Memory B cell (primary cell): ENCODE results near the gene PTPRQ.

Experiments used
- ATAC-seq: fragments of 150-1000 bp; cut with Tn5 transposase; 2 replicates; pipeline ENCODE4 v1.10.0; 2021; ENCODE audit warnings: low read depth, mild to moderate bottlenecking, moderate library complexity
- DNase-seq, 2 donors: peaks; one replicate each; pipeline ENCODE4 v3.0.0; 2022; ENCODE audit warnings: low spot score in 2 of 2
- H3K27ac Mint-ChIP-seq: one replicate; pipeline ENCODE4 v1.8.0; 2022; ENCODE audit warnings: mild to moderate bottlenecking, moderate library complexity, mixed read lengths
- H3K27me3 Mint-ChIP-seq: one replicate; pipeline ENCODE4 v1.8.0; 2022; ENCODE audit warnings: mixed read lengths
- H3K36me3 Mint-ChIP-seq: one replicate; pipeline ENCODE4 v1.8.0; 2022; ENCODE audit warnings: mild to moderate bottlenecking, mixed read lengths
- H3K4me1 Mint-ChIP-seq: one replicate; pipeline ENCODE4 v1.8.0; 2022; ENCODE audit warnings: mixed read lengths
- H3K4me3 Mint-ChIP-seq: one replicate; pipeline ENCODE4 v1.8.0; 2022; ENCODE audit warnings: mild to moderate bottlenecking, moderate library complexity, mixed read lengths
- H3K9me3 Mint-ChIP-seq: one replicate; pipeline ENCODE4 v1.8.0; 2022; ENCODE audit warnings: mixed read lengths

PTPRQ gene

GRCh38 chr12:80712866-80713265 lies 268.8 kb downstream of the PTPRQ start:
- H3K36me3 Mint-ChIP-seq, result no peaks in the 10 kb centered on the region
- no peak overlapping the region for H3K27ac Mint-ChIP-seq
- no peak for DNase-seq
- peaks cover 2% of the 10 kb centered on the region for H3K4me1 Mint-ChIP-seq
- no peak for ATAC-seq
- peaks cover 13% of the 10 kb centered on the region for H3K27me3 Mint-ChIP-seq
- no peak overlapping the region for H3K4me3 Mint-ChIP-seq
- peaks cover 2% of the 10 kb centered on the region for H3K9me3 Mint-ChIP-seq

GRCh38 chr12:80713419-80713818 lies 269.4 kb downstream of the PTPRQ start:
- H3K36me3 Mint-ChIP-seq, result no peaks in the 10 kb centered on the region
- H3K27me3 Mint-ChIP-seq, result peaks cover 13% of the 10 kb centered on the region
- ATAC-seq, result no peak
- H3K9me3 Mint-ChIP-seq, result peaks cover 2% of the 10 kb centered on the region
- no peak overlapping the region for H3K4me3 Mint-ChIP-seq
- no peak for DNase-seq
- H3K4me1 Mint-ChIP-seq, result peaks cover 2% of the 10 kb centered on the region
- H3K27ac Mint-ChIP-seq, result no peak overlapping the region

- Mint-ChIP-seq H3K36me3 (no peaks in the 10 kb centered on the region), H3K4me3 (no peak overlapping the region), H3K9me3 (peaks cover 2% of the 10 kb centered on the region), H3K27ac (no peak overlapping the region), H3K27me3 (peaks cover 10% of the 10 kb centered on the region), H3K4me1 (no peaks in the 10 kb centered on the region)
- DNase-seq (no peak), ATAC-seq (no peak)
These were observed 270.0 kb downstream of the PTPRQ start for GRCh38 chr12:80714055-80714454.

GRCh38 chr12:80714846-80715245 lies 270.8 kb downstream of the PTPRQ start:
- Mint-ChIP-seq H3K4me1 (no peaks in the 10 kb centered on the region), H3K27me3 (peaks cover 10% of the 10 kb centered on the region), H3K4me3 (no peak overlapping the region), H3K27ac (no peak overlapping the region), H3K9me3 (peaks cover 2% of the 10 kb centered on the region), H3K36me3 (no peaks in the 10 kb centered on the region)
- ATAC-seq (no peak), DNase-seq (no peak)

- H3K9me3 Mint-ChIP-seq, result no peaks in the 10 kb centered on the region
- H3K27me3 Mint-ChIP-seq, result peaks cover 8% of the 10 kb centered on the region
- no peak overlapping the region for H3K27ac Mint-ChIP-seq
These were observed 271.7 kb downstream of the PTPRQ start for GRCh38 chr12:80715713-80716249.

GRCh38 chr12:80716696-80717469 lies 272.8 kb downstream of the PTPRQ start, which contains the start of gene MYF5:
MYF5 (plus strand) TSS chr12:80716912; CDS start chr12:80717064, 152 bp downstream.
- no peak within 1 kb of the TSS for H3K27ac Mint-ChIP-seq
- peaks cover 8% of the 10 kb centered on the region for H3K27me3 Mint-ChIP-seq
- H3K4me1 Mint-ChIP-seq, result no peaks in the 10 kb centered on the region
- H3K4me3 Mint-ChIP-seq, result no peak within 1 kb of the TSS
- no peaks in the 10 kb centered on the region for H3K9me3 Mint-ChIP-seq
- ATAC-seq (no peak), DNase-seq (no peak)
- no peaks in the 10 kb centered on the region for H3K36me3 Mint-ChIP-seq

More at GRCh38 chr12:80715713-80716249, 271.7 kb downstream of the PTPRQ start:
- Mint-ChIP-seq H3K4me1 (no peaks in the 10 kb centered on the region), H3K36me3 (no peaks in the 10 kb centered on the region), H3K4me3 (no peak overlapping the region)
- ATAC-seq (no peak), DNase-seq (no peak)

- Mint-ChIP-seq H3K9me3 (no peaks in the 10 kb centered on the region), H3K27ac (no peak overlapping the region), H3K27me3 (peaks cover 8% of the 10 kb centered on the region), H3K4me3 (no peak overlapping the region), H3K36me3 (no peaks in the 10 kb centered on the region), H3K4me1 (no peaks in the 10 kb centered on the region)
- ATAC-seq (no peak), DNase-seq (no peak)
These were observed 273.8 kb downstream of the PTPRQ start for GRCh38 chr12:80717856-80718255.

GRCh38 chr12:80720516-80720915 lies 276.5 kb downstream of the PTPRQ start:
- Mint-ChIP-seq H3K4me1 (no peaks in the 10 kb centered on the region), H3K27me3 (peaks cover 5% of the 10 kb centered on the region), H3K9me3 (no peaks in the 10 kb centered on the region), H3K4me3 (no peak overlapping the region), H3K36me3 (no peaks in the 10 kb centered on the region), H3K27ac (no peak overlapping the region)
- DNase-seq, result no peak
- ATAC-seq, result no peak

- H3K27ac Mint-ChIP-seq, result no peak overlapping the region
- H3K4me1 Mint-ChIP-seq, result no peaks in the 10 kb centered on the region
- H3K36me3 Mint-ChIP-seq, result no peaks in the 10 kb centered on the region
- H3K4me3 Mint-ChIP-seq, result no peak overlapping the region
- no peak for ATAC-seq
- H3K9me3 Mint-ChIP-seq, result no peaks in the 10 kb centered on the region
- DNase-seq, result no peak
- no peaks in the 10 kb centered on the region for H3K27me3 Mint-ChIP-seq
These were observed 277.3 kb downstream of the PTPRQ start for GRCh38 chr12:80721326-80721725.
